NCI-H2171 (cell line): ENCODE results near the gene HOXD9.

ENCODE experiments used
- DNase-seq: peaks from one replicate; lab custom pipeline; 2025; lab: John Stamatoyannopoulos, UW

The HOXD9 gene

DNA sequence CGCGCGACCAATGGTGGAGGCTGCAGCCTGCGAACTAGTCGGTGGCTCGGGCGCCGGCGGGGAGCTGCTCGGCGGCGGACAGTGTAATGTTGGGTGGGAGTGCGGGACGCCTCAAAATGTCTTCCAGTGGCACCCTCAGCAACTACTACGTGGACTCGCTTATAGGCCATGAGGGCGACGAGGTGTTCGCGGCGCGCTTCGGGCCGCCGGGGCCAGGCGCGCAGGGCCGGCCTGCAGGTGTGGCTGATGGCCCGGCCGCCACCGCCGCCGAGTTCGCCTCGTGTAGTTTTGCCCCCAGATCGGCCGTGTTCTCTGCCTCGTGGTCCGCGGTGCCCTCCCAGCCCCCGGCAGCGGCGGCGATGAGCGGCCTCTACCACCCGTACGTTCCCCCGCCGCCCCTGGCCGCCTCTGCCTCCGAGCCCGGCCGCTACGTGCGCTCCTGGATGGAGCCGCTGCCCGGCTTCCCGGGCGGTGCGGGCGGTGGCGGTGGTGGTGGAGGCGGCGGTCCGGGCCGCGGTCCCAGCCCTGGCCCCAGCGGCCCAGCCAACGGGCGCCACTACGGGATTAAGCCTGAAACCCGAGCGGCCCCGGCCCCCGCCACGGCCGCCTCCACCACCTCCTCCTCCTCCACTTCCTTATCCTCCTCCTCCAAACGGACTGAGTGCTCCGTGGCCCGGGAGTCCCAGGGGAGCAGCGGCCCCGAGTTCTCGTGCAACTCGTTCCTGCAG is at the start of gene HOXD9:
Gene HOXD9, plus strand, starts transcription at position 37 of the 728 bp plus-strand sequence. Its CDS starts 50 bp downstream, at position 87.
- DNase-seq = no peak

DNA sequence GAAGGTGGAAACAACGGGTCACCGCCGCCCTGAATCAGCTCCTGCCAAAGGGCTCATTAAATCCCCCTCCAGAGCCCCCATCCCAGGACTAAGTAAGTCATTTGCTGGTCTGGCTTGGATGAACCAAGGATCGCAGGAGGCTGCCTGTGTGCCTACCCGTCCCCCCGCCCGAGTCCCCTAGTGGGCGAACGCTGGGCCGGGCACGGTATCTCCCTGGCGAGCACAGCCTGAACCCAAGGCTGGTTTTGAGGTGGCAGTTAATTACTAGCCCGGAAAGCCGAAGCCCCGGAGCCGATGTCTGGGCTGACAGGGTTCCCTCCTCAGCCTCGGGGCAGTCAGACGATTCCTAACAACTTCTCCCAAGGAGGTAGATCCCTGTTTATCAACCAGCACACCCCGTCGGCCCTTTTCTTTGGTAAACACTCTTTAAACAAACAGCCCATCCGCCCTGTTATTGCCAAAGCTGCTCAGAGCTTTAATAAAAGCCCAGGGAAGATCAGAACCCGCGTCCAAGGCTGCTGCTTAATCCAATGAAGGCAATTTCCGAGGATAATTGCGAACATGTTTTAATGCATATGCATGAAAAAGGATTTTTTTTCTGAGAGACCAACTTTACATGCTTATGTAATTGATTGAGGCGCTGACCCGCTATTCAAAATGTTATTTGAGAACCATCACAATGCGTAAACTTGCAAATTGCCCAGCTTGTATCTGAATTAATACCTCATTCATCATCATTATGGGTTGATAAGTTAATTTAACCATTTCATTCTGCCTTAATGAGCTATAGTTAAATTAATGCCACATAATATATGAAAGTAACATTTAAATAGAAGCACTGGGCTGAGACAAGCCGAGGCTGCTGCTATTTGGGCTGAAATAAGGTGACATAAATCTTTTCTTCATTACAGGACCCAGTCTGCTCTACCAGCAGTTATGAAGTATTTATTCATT is 49.3 kb upstream of the HOXD9 start:
- no peak for DNase-seq

DNA sequence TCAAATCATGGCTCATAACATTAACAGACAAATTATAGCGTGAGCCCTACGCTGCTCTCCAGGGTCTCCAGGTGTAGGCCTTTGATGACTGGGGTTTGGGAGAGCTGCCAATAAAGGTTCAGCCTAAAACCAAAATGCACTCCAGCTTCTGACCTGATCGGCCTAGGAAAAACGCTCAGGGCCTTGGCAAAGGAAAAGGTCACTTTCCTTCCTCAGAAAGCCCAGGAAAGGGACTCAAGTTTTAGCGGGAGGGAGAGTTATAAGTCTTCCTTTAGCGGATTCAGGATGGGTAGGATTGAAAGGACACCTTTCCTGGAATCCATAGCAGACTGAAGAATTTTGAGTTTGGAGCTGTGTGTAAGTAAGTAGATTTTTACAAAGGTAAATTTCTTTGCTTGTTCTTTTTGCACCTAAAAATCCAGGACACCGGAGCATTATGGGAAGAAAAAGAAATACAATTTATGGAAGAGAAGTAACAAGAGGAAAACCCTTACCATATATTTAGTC is 47.5 kb upstream of the HOXD9 start:
- DNase-seq = no peak

DNA sequence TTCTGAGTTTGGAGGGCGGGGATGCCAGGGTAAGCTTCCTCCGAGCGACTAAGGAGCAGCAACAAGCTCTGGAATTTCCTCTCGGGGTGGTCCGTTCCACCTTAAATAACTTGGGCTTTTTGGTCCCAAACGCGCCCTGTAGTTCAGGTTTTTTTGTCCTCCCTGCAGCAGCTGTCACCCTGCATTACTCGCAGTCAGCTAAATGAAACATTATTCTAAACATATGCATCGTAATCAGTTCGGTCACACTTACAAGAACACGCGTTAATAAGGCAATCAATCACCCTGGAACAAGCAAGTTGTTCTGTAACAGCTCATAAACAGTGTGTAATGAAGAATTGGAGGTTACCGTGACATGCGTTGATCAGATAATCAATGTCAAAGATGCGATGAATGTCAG is 47.0 kb upstream of the HOXD9 start:
- peak; percentile 39 for DNase-seq

DNA sequence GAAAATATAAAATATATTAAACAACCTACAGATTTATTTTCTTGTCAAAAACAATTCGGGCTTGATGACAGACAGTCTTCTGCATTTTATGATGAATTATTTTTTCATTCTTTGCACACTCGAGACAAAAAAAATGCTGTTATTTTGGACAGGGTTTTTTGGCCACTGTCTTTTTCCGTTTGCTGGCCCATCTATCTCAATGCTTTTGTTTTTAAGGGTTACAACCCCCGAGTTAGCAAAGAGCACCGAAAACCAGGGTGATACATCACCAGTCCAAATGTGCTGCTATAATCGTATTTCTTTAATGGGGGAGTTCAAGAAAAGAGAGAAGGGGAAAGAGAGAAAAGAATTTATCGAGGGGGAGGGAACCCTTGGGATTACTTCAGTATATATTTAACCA is 46.5 kb upstream of the HOXD9 start:
- no peak for DNase-seq

DNA sequence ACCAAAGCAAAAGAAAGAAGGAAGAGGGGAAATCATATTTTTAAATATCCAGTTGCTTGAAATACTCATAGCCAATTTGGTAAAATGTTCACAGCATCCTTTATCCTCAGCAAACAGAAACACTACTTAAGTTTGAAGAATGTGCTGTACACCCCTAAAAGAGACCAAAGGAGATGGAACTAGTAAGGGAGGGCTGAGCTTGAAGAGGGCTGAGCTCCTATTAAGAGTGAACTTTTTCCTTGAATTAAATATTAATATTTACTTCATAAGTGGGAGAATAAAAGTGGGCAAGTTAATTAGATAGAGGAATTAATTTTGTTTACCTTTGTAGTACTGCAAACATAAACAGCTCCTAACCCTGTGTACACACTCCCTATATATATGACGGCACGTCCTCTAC is 45.7 kb upstream of the HOXD9 start:
- no peak for DNase-seq

DNA sequence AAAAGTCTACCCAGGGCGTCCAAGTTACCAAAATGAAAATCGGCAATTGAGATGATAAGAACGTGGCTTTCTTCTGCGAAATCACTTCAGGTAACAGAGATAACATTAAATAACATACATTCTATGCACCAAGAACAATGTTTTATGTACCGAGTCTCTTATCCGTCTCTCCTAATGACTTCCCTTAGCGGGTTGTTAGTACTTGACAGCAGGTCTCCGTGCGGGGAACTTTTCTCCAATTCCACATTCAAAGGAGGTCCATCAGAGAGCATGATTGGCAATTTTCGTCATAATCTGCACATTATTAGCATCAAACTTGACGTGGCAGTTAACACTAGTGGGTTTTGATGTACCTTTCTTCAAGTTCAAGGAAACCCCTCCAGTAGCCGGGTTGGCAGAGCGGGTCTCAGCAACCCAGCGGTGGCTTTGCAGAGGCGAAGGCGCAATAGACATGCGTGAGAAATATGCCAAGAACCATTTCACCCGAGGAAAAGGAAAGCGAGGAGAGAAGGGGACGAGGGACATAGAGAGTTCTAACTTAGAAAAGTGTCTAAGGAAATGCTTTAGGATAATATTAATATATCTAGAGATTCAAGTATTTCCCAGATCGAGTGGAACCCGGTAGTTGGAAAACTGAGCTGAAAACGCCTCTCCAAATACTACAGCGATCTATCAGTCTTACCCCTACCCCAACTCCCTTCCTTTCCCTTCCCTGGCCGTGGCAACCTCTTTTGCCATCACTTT is 43.8 kb upstream of the HOXD9 start:
- no peak for DNase-seq

DNA sequence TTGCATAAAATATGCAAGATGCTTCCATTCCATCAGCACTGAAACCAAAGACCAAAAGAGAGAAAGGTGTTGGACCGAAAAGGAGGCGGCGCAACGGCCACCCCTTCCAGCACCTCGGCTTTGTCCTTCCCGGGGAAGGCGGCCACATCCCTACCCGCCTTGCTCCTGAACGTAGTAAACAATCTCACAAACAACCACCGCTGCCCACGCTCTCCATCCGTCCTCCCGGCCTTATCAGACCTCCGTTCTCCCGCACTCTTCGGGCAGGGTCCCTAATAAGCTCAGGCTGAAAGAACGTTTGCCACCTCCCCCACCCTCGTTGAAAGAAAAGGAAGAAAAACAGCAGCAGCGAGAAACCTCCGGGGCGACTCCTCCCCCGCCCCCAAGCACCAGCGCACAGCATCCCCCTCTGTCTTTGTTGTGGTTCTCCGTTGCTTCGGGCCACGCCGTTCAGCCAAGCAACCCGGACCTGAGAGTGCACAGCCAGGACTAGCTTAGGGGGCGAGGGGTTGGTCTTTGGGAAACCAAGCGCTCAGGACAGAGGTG is 43.2 kb upstream of the HOXD9 start:
- DNase-seq = no peak

DNA sequence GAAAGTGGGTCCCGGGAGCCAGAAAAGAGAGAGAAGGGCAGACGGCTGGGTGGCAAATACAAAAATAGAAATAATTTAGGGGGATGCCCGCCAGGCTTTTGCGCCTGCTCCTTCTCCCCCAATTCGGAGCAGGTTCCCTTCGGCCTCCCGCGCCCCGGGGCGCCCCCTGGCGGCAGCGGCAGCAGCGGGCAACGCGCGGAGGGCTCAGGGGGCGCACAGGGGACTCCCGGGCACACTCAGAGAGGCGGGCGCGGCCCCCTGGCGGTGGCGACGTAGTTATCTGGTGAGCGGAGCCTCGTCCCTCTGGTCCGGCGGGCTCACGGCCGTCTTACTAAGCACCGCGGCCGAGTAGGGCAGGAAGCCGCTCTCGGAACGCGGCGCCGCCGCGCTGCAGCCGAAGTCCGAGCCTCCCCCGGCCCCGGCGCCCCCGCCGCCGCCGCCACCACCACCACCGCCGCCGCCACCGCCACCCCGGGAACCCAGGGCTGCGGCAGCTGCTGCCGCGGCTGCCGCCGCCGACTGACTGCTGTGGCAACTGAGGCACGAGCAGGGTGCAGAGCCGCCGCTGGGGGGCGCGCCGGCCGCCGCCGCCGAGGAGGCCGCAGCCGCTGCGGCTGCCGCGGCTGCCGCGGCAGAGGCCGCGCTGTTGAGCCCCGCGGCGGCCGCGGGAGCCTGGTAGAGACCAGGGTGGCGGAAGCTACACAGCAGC is 42.5 kb upstream of the HOXD9 start:
- peak; percentile 65 for DNase-seq

DNA sequence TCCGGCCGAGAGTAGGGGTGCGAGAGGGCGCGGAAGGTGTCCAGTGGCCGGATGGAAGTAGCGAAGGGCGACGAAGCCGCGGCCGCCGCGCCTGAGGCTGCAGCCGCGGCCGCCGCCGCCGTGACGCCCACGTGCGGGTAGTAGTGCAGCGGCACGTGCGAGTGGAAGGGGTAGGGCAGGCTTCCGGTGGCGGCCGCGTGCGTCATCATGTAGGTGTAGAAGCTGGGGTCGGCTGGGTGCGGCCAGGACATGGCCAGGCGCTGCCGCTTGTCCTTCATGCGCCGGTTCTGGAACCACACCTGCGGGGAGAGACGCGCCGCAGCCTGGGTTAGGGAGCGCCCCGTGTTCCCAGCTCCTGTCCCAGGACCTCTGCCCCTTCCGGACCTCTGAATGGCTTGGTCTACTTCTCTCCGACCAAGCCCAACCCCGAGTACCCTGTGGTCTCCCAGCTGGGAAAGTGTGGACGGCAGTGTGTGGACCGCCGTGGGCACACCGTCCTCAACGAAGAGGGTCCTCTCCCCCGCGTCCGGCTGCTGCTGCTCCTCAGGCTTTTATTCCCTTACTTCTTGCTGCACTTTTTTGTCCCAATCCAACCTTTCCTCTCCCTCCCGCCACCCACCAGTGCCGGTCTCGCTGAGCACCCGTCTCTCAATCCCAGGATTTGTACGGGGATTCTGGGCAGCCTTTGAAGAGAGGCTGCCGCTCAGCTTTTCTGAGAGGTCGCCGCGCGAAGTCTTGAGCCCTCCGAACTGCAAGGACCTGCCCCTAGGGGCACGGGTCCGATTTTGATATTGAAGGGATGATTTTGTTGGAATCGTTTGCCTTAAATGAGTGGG is 41.8 kb upstream of the HOXD9 start:
- peak; percentile 5 for DNase-seq

DNA sequence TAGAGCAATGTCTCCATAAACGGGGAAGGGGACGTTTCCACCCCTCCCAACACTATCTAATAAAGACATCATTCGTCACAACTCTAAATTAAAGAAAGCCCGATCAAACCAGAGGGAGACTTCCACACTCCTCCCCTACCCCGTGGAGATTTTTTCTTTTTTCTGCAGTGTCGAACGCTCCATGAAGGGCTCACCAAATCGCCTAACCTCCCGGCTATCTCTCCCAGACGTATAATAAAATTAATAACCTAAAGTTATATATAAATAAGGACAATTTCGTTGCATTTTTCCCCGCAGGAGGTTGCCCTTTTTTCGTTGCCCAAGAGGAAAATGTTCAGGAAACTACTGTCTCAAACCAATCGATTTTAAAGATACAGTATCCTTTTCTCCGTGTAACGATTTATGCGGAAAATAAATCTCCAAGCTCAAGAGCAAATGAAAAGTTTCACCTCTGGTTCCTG is 41.1 kb upstream of the HOXD9 start:
- no peak for DNase-seq

DNA sequence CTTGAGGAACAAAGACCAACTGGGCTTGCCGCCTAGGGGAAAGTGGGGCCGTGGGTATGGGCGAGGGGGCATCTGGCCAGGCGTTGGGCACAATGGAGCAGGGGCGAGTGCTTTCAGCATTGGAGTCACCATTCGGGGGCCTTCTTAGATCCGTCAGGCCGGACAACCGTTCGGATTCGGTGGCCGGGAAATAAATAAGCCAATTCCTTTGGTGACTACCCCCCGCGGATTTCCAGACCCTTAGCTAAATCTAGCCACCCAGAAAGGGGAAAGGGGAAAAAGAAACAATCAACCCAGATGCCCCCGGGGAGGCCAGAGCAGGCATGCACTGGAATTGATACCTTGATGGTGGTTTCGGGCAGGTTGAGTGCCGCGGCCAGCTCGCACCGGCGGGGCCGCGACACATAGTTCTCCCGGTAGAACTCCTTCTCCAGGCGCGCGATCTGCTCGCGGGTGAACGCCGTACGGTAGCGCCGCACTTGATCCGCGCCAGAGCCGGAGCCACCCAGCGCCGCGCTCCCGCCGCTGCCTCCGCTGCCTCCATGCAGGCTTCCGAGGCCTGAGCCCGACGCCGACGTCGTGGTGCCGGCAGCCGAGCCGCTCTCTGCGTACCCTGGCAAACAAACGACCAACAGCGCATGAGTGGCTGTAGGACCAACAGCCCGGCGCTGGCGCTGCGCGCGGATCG is 40.5 kb upstream of the HOXD9 start:
- DNase-seq = no peak

DNA sequence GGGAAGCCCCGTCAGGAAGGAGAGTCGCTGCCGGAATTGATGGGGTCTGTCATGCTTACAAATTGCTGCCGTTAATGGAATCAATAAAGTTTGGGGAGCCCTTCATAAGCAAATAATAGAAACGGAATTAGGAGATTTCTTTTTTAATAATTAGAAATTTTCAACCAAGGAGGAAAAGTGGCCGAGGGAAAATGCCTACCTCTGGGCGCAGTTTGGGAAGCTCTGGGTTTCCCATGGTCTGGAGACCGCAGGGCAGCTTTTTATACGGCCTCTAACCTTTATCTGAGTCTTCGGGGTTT is 40.0 kb upstream of the HOXD9 start:
- no peak for DNase-seq

DNA sequence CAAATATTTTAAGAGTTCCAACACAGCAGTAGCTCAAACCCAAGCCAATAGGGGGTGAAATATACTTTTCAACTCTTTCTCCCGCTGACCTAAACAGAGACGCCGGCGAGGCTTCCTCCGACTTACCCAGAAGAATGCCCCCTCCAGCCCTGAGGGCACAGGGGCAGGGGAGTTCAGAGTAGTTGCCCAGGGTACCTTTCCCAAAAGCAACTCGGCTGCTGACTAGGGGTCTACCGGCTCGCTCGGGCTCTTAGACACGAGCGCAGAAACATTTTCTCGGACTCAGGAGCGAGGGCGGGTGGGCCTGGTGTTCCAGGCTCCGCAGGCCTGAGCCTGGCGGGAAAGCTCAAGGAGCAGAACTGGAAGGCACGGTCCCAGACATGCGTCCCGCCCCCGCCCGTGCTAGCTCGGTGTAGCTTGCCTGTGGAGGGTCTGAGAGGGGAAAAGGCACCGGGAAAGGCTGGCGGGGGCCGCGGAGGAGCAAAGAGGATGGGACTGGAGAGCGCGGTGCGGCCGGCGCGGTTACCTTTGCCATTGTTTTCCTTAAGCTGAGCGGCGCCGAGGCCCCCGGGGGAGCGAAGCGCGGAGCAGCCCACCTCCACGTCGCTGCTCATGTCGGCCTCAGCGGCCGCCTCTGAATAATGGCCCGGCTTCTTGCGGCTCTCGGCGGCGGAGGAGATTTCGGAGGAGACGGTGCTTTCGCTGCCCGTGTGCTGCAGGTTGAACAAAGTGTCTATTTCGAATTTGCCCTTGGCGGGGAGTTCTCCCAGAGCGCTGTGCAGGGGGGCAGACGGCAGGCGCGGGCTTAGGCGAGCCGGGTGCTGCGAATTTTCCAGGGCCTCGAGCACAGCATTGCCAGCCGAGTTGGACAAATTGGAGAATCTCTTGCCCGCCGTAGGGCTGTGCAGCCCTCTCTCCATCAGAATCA is 39.4 kb upstream of the HOXD9 start:
- no peak for DNase-seq

DNA sequence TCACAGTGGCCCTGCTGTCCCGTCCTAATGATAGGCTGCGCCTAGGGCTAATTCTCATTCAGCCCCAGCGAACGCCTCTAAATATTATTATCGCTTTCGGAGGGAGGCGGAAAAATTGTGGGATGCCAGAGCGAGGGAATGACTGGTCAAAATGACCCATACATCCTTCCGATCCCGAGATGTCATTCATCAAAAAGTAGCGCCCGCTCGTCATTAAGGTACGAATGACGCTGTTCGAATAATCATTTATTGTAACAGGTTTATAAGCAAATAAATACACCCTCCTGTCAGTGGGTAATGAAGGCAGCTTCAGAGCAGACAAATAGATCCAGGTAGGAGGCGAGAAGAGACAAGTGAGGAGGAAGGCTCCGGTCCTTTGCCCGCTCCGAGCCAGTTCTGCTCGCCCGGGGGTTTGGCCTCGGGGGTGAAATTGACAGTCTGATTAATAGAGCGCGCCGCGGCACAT is 38.7 kb upstream of the HOXD9 start, which contains the start of gene EVX2:
Gene EVX2, minus strand, starts transcription at position 167 of the 466 bp plus-strand sequence. CDS start 186 bp downstream, outside the sequence.
- no peak for DNase-seq

DNA sequence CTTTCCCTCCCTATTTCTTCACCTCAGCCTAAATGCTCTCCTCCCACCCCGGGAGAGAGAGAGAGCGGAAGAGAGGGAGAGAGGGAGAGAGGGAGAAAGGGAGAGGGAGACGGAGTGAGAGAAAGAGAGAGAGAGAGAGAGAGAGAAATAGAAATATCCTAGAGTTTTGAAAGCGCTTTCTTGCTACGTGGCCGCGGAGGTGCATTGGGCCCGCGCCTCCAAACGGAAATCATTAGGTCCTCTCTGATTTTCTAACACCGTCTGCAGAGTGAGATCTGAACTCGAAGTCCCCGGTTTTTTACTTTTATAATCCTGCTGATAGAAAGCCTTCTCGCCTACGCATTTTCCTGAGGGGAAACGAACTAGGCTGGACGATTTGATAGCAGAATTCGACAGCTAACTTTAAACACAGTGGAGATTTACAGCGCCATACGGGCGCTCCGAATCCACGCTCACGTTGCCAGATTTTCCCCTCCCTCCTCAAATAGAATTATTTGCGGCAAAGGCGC is 37.9 kb upstream of the HOXD9 start:
- no peak for DNase-seq

DNA sequence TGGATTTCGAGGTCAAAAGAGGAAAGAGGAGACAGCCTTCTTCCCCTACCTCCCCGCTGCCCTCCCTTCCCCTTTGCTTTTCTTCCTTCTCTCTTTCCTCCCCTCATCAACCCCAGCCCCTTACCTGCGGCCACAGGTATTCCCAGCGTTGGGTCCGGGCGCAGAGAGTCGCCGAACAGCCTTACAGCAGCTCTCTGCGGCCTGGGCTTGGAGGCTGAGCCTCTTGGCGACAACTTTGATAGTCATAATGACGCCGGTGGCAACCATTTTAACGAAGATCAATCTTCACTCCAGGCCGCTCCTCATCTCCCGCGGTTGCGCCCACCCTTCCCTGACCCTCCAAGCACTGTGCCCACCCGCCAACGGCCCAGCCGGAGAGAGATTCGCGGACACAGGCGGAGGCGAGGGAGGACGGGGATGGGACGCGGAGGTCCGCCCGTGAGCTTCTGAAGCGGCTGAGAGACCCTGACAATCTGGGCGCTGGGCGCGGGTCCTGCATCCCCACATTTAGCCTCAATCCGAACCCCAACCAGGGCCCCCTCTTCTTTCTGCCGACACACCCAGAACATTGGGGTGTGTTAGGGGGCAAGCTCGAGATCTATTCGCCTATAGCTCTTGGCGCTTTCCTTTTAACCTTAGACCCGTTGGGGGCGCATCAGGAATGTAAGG is 37.3 kb upstream of the HOXD9 start:
- DNase-seq = no peak
